ENCODE measurements around the gene CLSTN2.

CLSTN2 gene

GRCh38 chr3:140167600-140168281 is 232.8 kb downstream of the CLSTN2 start:
- TF ChIP-seq, protein P1, sequence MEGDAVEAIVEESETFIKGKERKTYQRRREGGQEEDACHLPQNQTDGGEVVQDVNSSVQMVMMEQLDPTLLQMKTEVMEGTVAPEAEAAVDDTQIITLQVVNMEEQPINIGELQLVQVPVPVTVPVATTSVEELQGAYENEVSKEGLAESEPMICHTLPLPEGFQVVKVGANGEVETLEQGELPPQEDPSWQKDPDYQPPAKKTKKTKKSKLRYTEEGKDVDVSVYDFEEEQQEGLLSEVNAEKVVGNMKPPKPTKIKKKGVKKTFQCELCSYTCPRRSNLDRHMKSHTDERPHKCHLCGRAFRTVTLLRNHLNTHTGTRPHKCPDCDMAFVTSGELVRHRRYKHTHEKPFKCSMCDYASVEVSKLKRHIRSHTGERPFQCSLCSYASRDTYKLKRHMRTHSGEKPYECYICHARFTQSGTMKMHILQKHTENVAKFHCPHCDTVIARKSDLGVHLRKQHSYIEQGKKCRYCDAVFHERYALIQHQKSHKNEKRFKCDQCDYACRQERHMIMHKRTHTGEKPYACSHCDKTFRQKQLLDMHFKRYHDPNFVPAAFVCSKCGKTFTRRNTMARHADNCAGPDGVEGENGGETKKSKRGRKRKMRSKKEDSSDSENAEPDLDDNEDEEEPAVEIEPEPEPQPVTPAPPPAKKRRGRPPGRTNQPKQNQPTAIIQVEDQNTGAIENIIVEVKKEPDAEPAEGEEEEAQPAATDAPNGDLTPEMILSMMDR (IDR thresholded peaks at IDR 0.05; ENCODE audit: low read depth, low read length) = no peak
- DNase-seq (ENCODE audit: extremely low read depth, low read depth) = no peak

DNA sequence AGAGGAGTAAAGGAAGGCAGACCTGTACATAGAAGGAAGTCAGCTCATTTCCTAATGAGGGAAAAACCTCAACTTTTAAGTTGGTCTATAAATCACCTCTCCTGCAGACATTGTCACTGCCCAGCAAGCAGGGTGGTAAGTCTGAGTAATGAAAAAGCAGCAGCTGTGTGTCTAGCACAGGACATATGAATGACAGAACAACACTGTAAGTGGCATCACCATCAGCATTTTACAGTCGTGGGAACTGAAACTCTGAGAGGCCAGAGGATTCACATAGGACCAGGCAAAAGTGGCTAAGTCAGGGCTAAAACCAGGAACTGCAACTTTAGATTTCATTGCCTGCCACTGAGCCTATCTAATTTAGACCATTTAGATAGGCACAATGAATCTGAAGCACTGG is 235.6 kb downstream of the CLSTN2 start:
- no peak for DNase-seq (ENCODE audit: extremely low read depth, low read depth)
- TF ChIP-seq, protein P1 (IDR thresholded peaks at IDR 0.05; ENCODE audit: low read depth, low read length) = no peak

DNA sequence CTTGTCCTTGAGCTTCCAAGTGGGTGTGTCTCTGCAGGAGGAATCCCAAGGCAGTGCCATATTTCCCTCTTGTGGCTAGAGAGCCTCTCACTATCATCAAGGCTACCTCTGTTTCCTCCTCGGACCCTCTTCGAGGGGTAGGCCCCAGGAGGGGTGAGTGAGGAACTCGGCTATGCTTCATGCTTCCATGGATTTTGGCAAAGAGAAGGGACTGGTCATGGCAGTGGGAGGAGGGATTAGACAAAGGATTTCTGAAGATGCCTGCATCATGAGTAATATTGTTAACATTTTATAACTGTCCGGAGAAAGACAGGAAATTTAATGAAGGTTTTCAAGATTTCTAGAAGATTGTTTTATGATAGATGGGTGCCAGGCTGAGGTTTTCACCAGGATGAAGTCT is 241.5 kb downstream of the CLSTN2 start:
- TF ChIP-seq, protein P1 (IDR thresholded peaks at IDR 0.05; ENCODE audit: low read depth, low read length) = no peak
- no peak for DNase-seq (ENCODE audit: extremely low read depth, low read depth)

- TF ChIP-seq, protein P1 (IDR thresholded peaks at IDR 0.05; ENCODE audit: low read depth, low read length) = no peak
- no peak for DNase-seq (ENCODE audit: extremely low read depth, low read depth)
Measured at GRCh38 chr3:140177943-140178342, 243.0 kb downstream of the CLSTN2 start.

GRCh38 chr3:140178482-140178881 is 243.5 kb downstream of the CLSTN2 start:
- DNase-seq (ENCODE audit: extremely low read depth, low read depth) = no peak
- TF ChIP-seq, protein P1 (IDR thresholded peaks at IDR 0.05; ENCODE audit: low read depth, low read length) = no peak

GRCh38 chr3:140180603-140181002 is 245.6 kb downstream of the CLSTN2 start:
- peak; percentile 18 for DNase-seq (ENCODE audit: extremely low read depth, low read depth)
- TF ChIP-seq, protein P1 (IDR thresholded peaks at IDR 0.05; ENCODE audit: low read depth, low read length) = no peak

DNA sequence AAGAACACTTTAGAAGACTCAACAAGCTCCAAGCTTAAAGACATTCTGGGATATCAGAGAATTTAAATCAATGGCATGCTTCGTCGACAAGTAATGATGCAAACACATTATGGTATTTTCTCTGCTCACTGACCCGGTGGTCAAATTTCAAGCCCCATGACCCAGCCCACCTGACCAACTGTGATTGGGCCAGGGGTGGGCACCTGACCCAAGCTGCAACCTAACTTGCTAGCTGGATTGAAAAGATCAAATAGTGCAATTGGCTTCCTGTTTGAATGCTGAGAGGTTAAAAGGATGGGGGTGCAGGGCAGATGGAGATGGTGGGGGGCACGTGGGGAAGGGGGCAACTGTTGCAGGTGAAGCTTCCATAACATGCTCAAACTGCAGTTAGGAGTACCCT is 250.4 kb downstream of the CLSTN2 start:
- DNase-seq (ENCODE audit: extremely low read depth, low read depth) = no peak
- TF ChIP-seq, protein P1 (IDR thresholded peaks at IDR 0.05; ENCODE audit: low read depth, low read length) = no peak
